WTC11 (cell line): ENCODE results near the gene LSP1. TPM values are rescaled to one million over a fixed set of nuclear protein-coding genes. Genes with fewer than 3 reads are reported as not detected.

Experiments
- ATAC-seq: fragments of 200-7000 bp; cut with Tn5 transposase; 2 replicates; pipeline ENCODE4 v1.10.0; 2021; ENCODE audit warnings: mild to moderate bottlenecking, moderate library complexity
- CTCF ChIA-PET: fragments of 300-600 bp; sonication (Branson Sonifier 250); formaldehyde crosslinking; loops from one replicate; lab custom pipeline; 2021; ENCODE audit warnings: antibody characterized with exemption; lab: Charles Lee
- POLR2A ChIA-PET: fragments of 350-600 bp; sonication (Branson Sonifier 250); formaldehyde crosslinking; loops from one replicate; lab custom pipeline; 2021; ENCODE audit warnings: antibody characterized with exemption; lab: Charles Lee
- DNase-seq: peaks from one replicate; pipeline ENCODE4 v3.0.0; 2021; ENCODE audit warnings: low spot score
- H3K27ac Mint-ChIP-seq: 2 replicates; pipeline ENCODE4 v1.8.0; 2021; ENCODE audit warnings: mixed read lengths
- H3K27me3 Mint-ChIP-seq: 2 replicates; pipeline ENCODE4 v1.8.0; 2021; ENCODE audit warnings: low read depth, mild to moderate bottlenecking, moderate library complexity, mixed read lengths
- H3K36me3 Mint-ChIP-seq: 2 replicates; pipeline ENCODE4 v1.8.0; 2021; ENCODE audit warnings: mixed read lengths
- H3K4me1 Mint-ChIP-seq: 2 replicates; pipeline ENCODE4 v1.8.0; 2022; ENCODE audit warnings: mixed read lengths
- H3K4me3 Mint-ChIP-seq: 2 replicates; pipeline ENCODE4 v1.8.0; 2021; ENCODE audit warnings: mild to moderate bottlenecking, moderate library complexity, mixed read lengths
- H3K9me3 Mint-ChIP-seq: 2 replicates; pipeline ENCODE4 v1.8.0; 2021; ENCODE audit warnings: mixed read lengths
- AR ChIP-seq: fragments of 250-450 bp; sonication (Bioruptor Pico); IDR thresholded peaks from 2 replicates; pipeline ENCODE4 v1.9.0; 2021; ENCODE audit warnings: mild to moderate bottlenecking
- E2F4 ChIP-seq: sonication (generic); formaldehyde crosslinking; IDR thresholded peaks from 2 replicates; pipeline ENCODE4 v1.8.1; 2022; ENCODE audit warnings: low read depth, mild to moderate bottlenecking, moderate library complexity, missing genetic modification reagents, borderline replicate concordance
- FOXJ3 ChIP-seq: sonication (generic); formaldehyde crosslinking; IDR thresholded peaks from 2 replicates; pipeline ENCODE4 v1.9.0; 2021; ENCODE audit warnings: missing genetic modification reagents, mild to moderate bottlenecking, borderline replicate concordance
- FOXK1 ChIP-seq: sonication (generic); formaldehyde crosslinking; IDR thresholded peaks from 2 replicates; pipeline ENCODE4 v1.8.0; 2022; ENCODE audit warnings: mild to moderate bottlenecking, moderate library complexity, missing genetic modification reagents
- GTF2I ChIP-seq: fragments of 250-450 bp; sonication (Bioruptor Pico); conservative IDR thresholded peaks from 2 replicates; pipeline ENCODE4 v1.4.0; 2021; ENCODE audit warnings: mild to moderate bottlenecking
- HMGA2 ChIP-seq: fragments of 250-450 bp; sonication (Bioruptor Pico); IDR thresholded peaks from 2 replicates; pipeline ENCODE4 v1.4.0; 2021; ENCODE audit warnings: mild to moderate bottlenecking, moderate library complexity
- HMGXB4 ChIP-seq: sonication (generic); formaldehyde crosslinking; IDR thresholded peaks from 2 replicates; pipeline ENCODE4 v1.8.1; 2023; ENCODE audit warnings: mild to moderate bottlenecking, moderate library complexity, missing genetic modification reagents
- MLX ChIP-seq: sonication (generic); formaldehyde crosslinking; IDR thresholded peaks from 2 replicates; pipeline ENCODE4 v1.8.1; 2023; ENCODE audit warnings: mild to moderate bottlenecking, missing genetic modification reagents, moderate library complexity
- NR3C1 ChIP-seq: sonication (generic); formaldehyde crosslinking; conservative IDR thresholded peaks from 2 replicates; pipeline ENCODE4 v1.8.1; 2023; ENCODE audit warnings: low read depth, mild to moderate bottlenecking, missing genetic modification reagents
- PRRX2 ChIP-seq: fragments of 250-450 bp; sonication (Bioruptor Pico); IDR thresholded peaks from 2 replicates; pipeline ENCODE4 v1.8.0; 2021; ENCODE audit warnings: mild to moderate bottlenecking
- TEAD1 ChIP-seq: sonication (generic); formaldehyde crosslinking; IDR thresholded peaks from 2 replicates; pipeline ENCODE4 v1.8.0; 2022; ENCODE audit warnings: mild to moderate bottlenecking, missing genetic modification reagents
- USF1 ChIP-seq: sonication (generic); formaldehyde crosslinking; IDR thresholded peaks from 2 replicates; pipeline ENCODE4 v1.8.0; 2022; ENCODE audit warnings: mild to moderate bottlenecking, missing genetic modification reagents
- ZBTB21 ChIP-seq: sonication (generic); formaldehyde crosslinking; IDR thresholded peaks from 2 replicates; pipeline ENCODE4 v1.8.1; 2023; ENCODE audit warnings: mild to moderate bottlenecking, missing genetic modification reagents, borderline replicate concordance
- ZNF219 ChIP-seq: sonication (generic); formaldehyde crosslinking; IDR thresholded peaks from 2 replicates; pipeline ENCODE4 v1.8.0; 2023; ENCODE audit warnings: missing genetic modification reagents, mild to moderate bottlenecking, borderline replicate concordance
- ZNF232 ChIP-seq: sonication (generic); formaldehyde crosslinking; IDR thresholded peaks from 2 replicates; pipeline ENCODE4 v1.8.0; 2022; ENCODE audit warnings: mild to moderate bottlenecking, missing genetic modification reagents
- ZNF396 ChIP-seq: fragments of 250-450 bp; sonication (Bioruptor Pico); IDR thresholded peaks from 2 replicates; pipeline ENCODE4 v1.8.0; 2021; ENCODE audit warnings: mild to moderate bottlenecking, moderate library complexity, borderline replicate concordance
- ZNF416 ChIP-seq: fragments of 250-450 bp; sonication (Bioruptor Pico); IDR thresholded peaks from 2 replicates; pipeline ENCODE4 v1.9.0; 2021; ENCODE audit warnings: mild to moderate bottlenecking, inconsistent platforms
- ZNF532 ChIP-seq: fragments of 250-450 bp; sonication (Bioruptor Pico); IDR thresholded peaks from 2 replicates; pipeline ENCODE4 v1.9.0; 2021; ENCODE audit warnings: mild to moderate bottlenecking, borderline replicate concordance
- total RNA-seq: library from RNA; stranded (reverse); gene quantifications from 3 replicates; pipeline ENCODE4 v1.2.3, GENCODE V29; 2021

The LSP1 gene
- total RNA-seq, 1 experiment from 2014 or later: 0.77 TPM

GRCh38 chr11:1899090-1899489 lies 46.2 kb downstream of the LSP1 start (continued):
- no peak for TF ChIP-seq AR (CRISPR knock-in tag)
- TF ChIP-seq ZNF232: no peak
- no peak for TF ChIP-seq ZNF416 (CRISPR knock-in tag)
- no peak for TF ChIP-seq USF1
- no peak for TF ChIP-seq PRRX2 (CRISPR knock-in tag)

- H3K9me3 Mint-ChIP-seq: no peaks in the 10 kb centered on the region
- TF ChIP-seq E2F4 (CRISPR knock-in tag) (no peak), USF1 (no peak), ZNF396 (no peak), FOXK1 (CRISPR knock-in tag) (no peak), NR3C1 (CRISPR knock-in tag) (no peak), TEAD1 (no peak), HMGXB4 (no peak), ZBTB21 (CRISPR knock-in tag) (no peak), ZNF219 (CRISPR knock-in tag) (no peak), HMGA2 (CRISPR knock-in tag) (no peak)
- DNase-seq (no peak), ATAC-seq (no peak)
- ChIA-PET CTCF (interaction anchor here (1.1 kb wide), 1 partner anchor 252 kb away, joined by 3 read pairs; no protein-coding TSS in a partner anchor), POLR2A (no interaction called here)
- no peak overlapping the region for H3K4me3 Mint-ChIP-seq
- no peak overlapping the region for H3K27ac Mint-ChIP-seq
- no peaks in the 10 kb centered on the region for H3K36me3 Mint-ChIP-seq
- peaks cover 9% of the 10 kb centered on the region for H3K4me1 Mint-ChIP-seq
- peaks cover 10% of the 10 kb centered on the region for H3K27me3 Mint-ChIP-seq
Measured at GRCh38 chr11:1899686-1900085, 46.8 kb downstream of the LSP1 start.

GRCh38 chr11:1906181-1906580 lies 53.3 kb downstream of the LSP1 start:
- ChIA-PET CTCF (interaction anchor here (0.6 to 4.6 kb wide), 11 partner anchors 11 to 360 kb away, joined by 3 to 23 read pairs (median 4); no protein-coding TSS in a partner anchor), POLR2A (no interaction called here)
- no peak overlapping the region for H3K27ac Mint-ChIP-seq
- no peak for DNase-seq
- H3K9me3 Mint-ChIP-seq: no peaks in the 10 kb centered on the region
- H3K36me3 Mint-ChIP-seq: no peaks in the 10 kb centered on the region
- H3K4me3 Mint-ChIP-seq: no peak overlapping the region
- no peak for TF ChIP-seq FOXJ3 (CRISPR knock-in tag)
- TF ChIP-seq MLX: no peak
- no peak for TF ChIP-seq GTF2I (CRISPR knock-in tag)
- no peak for TF ChIP-seq ZNF532 (CRISPR knock-in tag)
- peaks cover 2% of the 10 kb centered on the region; the same call in 1 of the 2 replicates for H3K27me3 Mint-ChIP-seq
- ATAC-seq: no peak
- peaks cover 24% of the 10 kb centered on the region for H3K4me1 Mint-ChIP-seq
